PC-9 (cell line): ENCODE results near the gene OR56A5. TPM values are rescaled to one million over a fixed set of nuclear protein-coding genes. Genes with fewer than 3 reads are reported as not detected.

Experiments used
- BruUV-seq: library from RNA; stranded (reverse); fragments of 400-500 nt; replicated peaks from 2 replicates; lab custom pipeline; 2021; lab: Mats Ljungman, UMichigan
- CTCF ChIA-PET: fragments of 300-600 bp; sonication (Branson Sonifier 250); formaldehyde crosslinking; loops from one replicate; lab custom pipeline; 2022; ENCODE audit warnings: antibody characterized with exemption; lab: Charles Lee
- POLR2A ChIA-PET: fragments of 300-600 bp; sonication (Branson Sonifier 250); formaldehyde crosslinking; loops from one replicate; lab custom pipeline; 2022; ENCODE audit warnings: antibody characterized with exemption; ENCODE audit not compliant: unreplicated experiment; lab: Charles Lee
- DNase-seq, 2 experiments: peaks; one replicate each; pipeline versions ENCODE4 v3.0.0 to v3.0.0-alpha.2; 2015 to 2022; ENCODE audit warnings: mixed read lengths in 1 of 2
- H2AFZ ChIP-seq: fragments of 200-600 bp; sonication (generic); 2 replicates; pipeline ENCODE4 v1.8.1; 2017; ENCODE audit warnings: antibody characterized with exemption
- H3F3A ChIP-seq: fragments of 200-600 bp; sonication (generic); 2 replicates; pipeline ENCODE4 v1.8.1; 2017; ENCODE audit warnings: antibody characterized with exemption, mild to moderate bottlenecking, low read depth; ENCODE audit not compliant: insufficient read depth
- H3K27ac ChIP-seq: fragments of 200-600 bp; sonication (generic); 2 replicates; pipeline ENCODE4 v1.6.1; 2016; ENCODE audit warnings: mixed run types
- H3K27me3 ChIP-seq: fragments of 200-600 bp; sonication (generic); 2 replicates; pipeline ENCODE4 v1.6.1; 2016; ENCODE audit warnings: low read depth, mixed run types; ENCODE audit not compliant: insufficient read depth
- H3K36me3 ChIP-seq: fragments of 200-600 bp; sonication (generic); 2 replicates; pipeline ENCODE4 v1.6.1; 2016; ENCODE audit warnings: low read depth, mixed run types
- H3K4me1 ChIP-seq: fragments of 200-600 bp; sonication (generic); replicated peaks from 2 replicates; pipeline ENCODE4 v1.6.1; 2016; ENCODE audit warnings: mixed run types; ENCODE audit not compliant: insufficient read depth
- H3K4me2 ChIP-seq: fragments of 200-600 bp; sonication (generic); 2 replicates; pipeline ENCODE4 v1.6.1; 2017; ENCODE audit warnings: mixed run types
- H3K4me3 ChIP-seq: fragments of 200-600 bp; sonication (generic); 2 replicates; pipeline ENCODE4 v1.6.1; 2016; ENCODE audit warnings: mixed run types
- H3K79me2 ChIP-seq: fragments of 200-600 bp; sonication (generic); 2 replicates; pipeline ENCODE4 v1.6.1; 2017; ENCODE audit warnings: low read depth, mixed run types
- H3K9me2 ChIP-seq: fragments of 200-600 bp; sonication (generic); 2 replicates; pipeline ENCODE4 v1.8.1; 2017; ENCODE audit warnings: mild to moderate bottlenecking; ENCODE audit not compliant: insufficient read depth
- H3K9me3 ChIP-seq: fragments of 200-600 bp; sonication (generic); 2 replicates; pipeline ENCODE4 v1.8.1; 2016; ENCODE audit warnings: low read depth; ENCODE audit not compliant: insufficient read depth
- H4K20me1 ChIP-seq: fragments of 200-600 bp; sonication (generic); 2 replicates; pipeline ENCODE4 v1.8.1; 2017; ENCODE audit not compliant: insufficient read depth
- EZH2 ChIP-seq: fragments of 200-600 bp; sonication (generic); IDR thresholded peaks from 2 replicates; pipeline ENCODE4 v1.8.0; 2017; ENCODE audit warnings: antibody characterized with exemption, low read depth
- intact Hi-C: fragments of 100-400 bp; cut with micrococcal nuclease; formaldehyde crosslinking; loops from one replicate; pipeline ENCODE4 v1.10.0; 2022; ENCODE audit not compliant: unreplicated experiment
- total RNA-seq: library from RNA; stranded (reverse); gene quantifications from 2 replicates; pipeline ENCODE4 v1.2.3, GENCODE V29; 2021
- TF ChIP-seq, protein P1 (sequence below): fragments of 200-600 bp; sonication (generic); conservative IDR thresholded peaks from 2 replicates; pipeline ENCODE4 v1.6.1; 2017; ENCODE audit warnings: mixed run types, antibody characterized with exemption, mild to moderate bottlenecking, moderate library complexity

Gene OR56A5
- total RNA-seq, 1 experiment from 2014 or later, result not detected

DNA sequence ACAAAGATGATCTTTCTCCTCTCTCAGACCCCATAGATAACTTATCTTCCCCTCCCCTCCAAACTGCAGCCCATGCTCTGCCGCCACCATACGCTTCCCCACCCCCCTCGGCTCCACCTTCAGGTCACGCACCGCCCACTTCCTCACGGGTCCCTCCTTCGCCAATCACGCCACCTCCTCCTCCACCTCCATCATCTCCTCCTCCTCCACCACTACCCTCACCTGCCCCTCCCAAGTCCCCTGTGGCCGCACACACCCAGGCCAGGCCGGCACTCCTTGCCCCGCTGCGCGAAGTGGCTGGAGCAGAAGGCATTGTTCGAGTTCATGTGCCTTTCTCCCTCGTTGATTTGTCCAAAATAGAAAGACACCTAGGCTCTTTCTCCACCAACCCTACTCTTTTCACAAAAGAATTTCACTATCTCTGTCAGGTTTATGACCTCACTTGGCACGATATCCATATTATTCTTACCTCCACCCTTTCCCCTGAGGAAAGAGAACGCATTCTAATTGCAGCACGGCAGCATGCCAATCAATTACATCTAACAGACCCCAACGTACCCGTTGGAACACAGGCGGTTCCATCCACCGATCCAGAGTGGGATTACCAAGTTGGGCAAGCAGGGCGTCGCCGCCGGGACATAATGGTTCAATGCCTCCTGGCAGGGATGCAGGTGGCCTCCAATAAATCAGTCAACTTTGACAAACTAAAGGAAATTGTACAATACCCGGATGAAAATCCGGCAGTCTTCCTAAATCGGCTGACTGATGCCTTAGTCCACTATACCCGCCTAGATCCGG, 38.5 kb downstream of the OR56A5 start:
- H3K4me3 ChIP-seq, result no peak overlapping the region
- no TSS peak for BruUV-seq
- CTCF ChIA-PET, result no interaction called here
- H3F3A ChIP-seq, result no peaks in the 10 kb centered on the region
- H3K9me2 ChIP-seq, result no peaks in the 10 kb centered on the region
- no peak for DNase-seq
- TF ChIP-seq, protein P1, sequence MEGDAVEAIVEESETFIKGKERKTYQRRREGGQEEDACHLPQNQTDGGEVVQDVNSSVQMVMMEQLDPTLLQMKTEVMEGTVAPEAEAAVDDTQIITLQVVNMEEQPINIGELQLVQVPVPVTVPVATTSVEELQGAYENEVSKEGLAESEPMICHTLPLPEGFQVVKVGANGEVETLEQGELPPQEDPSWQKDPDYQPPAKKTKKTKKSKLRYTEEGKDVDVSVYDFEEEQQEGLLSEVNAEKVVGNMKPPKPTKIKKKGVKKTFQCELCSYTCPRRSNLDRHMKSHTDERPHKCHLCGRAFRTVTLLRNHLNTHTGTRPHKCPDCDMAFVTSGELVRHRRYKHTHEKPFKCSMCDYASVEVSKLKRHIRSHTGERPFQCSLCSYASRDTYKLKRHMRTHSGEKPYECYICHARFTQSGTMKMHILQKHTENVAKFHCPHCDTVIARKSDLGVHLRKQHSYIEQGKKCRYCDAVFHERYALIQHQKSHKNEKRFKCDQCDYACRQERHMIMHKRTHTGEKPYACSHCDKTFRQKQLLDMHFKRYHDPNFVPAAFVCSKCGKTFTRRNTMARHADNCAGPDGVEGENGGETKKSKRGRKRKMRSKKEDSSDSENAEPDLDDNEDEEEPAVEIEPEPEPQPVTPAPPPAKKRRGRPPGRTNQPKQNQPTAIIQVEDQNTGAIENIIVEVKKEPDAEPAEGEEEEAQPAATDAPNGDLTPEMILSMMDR, result no peak
- TF ChIP-seq EZH2, result no peak
- H3K4me2 ChIP-seq, result no peak overlapping the region
- no peaks in the 10 kb centered on the region for H3K36me3 ChIP-seq
- no peak overlapping the region for H3K27ac ChIP-seq
- H2AFZ ChIP-seq, result no peak overlapping the region
- H3K9me3 ChIP-seq, result no peaks in the 10 kb centered on the region
- POLR2A ChIA-PET, result no interaction called here
- no peaks in the 10 kb centered on the region for H4K20me1 ChIP-seq
- peaks cover 12% of the 10 kb centered on the region for H3K27me3 ChIP-seq
- H3K4me1 ChIP-seq, result no peaks in the 10 kb centered on the region
- intact Hi-C loops, result no loop called here
- H3K79me2 ChIP-seq, result no peaks in the 10 kb centered on the region

DNA sequence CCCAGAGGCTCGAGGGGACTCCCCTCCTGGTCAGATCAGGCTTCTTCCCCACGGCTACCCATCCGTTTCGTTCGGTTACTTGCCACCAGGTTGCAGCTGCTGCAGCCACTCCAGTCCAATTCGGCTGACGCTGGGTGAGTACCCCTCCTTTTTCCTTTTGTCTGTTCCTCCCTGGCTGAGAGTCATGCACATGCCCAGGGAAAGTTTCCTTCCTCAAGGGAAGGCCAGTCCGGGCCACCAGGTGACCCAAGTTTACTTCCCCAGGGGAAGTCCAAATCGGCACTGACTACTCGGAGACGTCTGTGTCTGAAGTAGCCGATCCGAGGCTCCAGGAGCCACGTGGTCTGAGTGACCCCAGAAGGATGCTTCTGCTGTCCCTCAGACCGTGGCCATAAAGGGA, 39.5 kb downstream of the OR56A5 start:
- no peaks in the 10 kb centered on the region for H3K9me2 ChIP-seq
- H3K4me2 ChIP-seq, result no peak overlapping the region
- no peaks in the 10 kb centered on the region for H3K4me1 ChIP-seq
- POLR2A ChIA-PET, result no interaction called here
- no peak for TF ChIP-seq EZH2
- TF ChIP-seq, protein P1, result no peak
- no peak overlapping the region for H3K27ac ChIP-seq
- no peak overlapping the region for H3K4me3 ChIP-seq
- no peaks in the 10 kb centered on the region for H4K20me1 ChIP-seq
- BruUV-seq, result no TSS peak
- H3K9me3 ChIP-seq, result no peaks in the 10 kb centered on the region
- no peaks in the 10 kb centered on the region for H3K79me2 ChIP-seq
- H3K27me3 ChIP-seq, result peaks cover 12% of the 10 kb centered on the region
- no peak for DNase-seq
- intact Hi-C loops, result no loop called here
- no peak overlapping the region for H2AFZ ChIP-seq
- H3F3A ChIP-seq, result no peaks in the 10 kb centered on the region
- no peaks in the 10 kb centered on the region for H3K36me3 ChIP-seq
- CTCF ChIA-PET, result no interaction called here

DNA sequence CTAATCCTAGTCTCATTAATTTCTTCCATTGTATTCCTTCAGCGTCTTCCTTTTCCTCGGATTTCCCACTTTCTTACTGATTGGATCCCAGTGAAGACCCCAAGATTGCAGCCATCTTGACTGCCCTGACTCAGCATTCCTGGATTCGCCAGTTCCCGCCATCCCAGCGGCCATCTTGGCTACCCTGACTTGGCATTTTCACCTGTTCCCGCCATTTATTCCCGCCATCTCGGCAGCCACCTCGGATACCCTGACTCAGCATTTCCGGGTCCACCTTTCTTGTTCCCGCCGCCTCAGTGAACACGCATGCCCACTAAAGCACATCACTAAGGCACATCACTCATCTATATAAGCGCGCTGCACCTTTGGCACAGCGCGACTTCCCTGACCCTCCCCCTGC, 40.0 kb downstream of the OR56A5 start:
- intact Hi-C loops, result no loop called here
- Histone ChIP-seq H3F3A (no peaks in the 10 kb centered on the region), H3K4me1 (no peaks in the 10 kb centered on the region), H3K9me3 (no peaks in the 10 kb centered on the region), H3K79me2 (no peaks in the 10 kb centered on the region), H2AFZ (no peak overlapping the region), H3K4me3 (no peak overlapping the region), H3K27ac (no peak overlapping the region), H4K20me1 (no peaks in the 10 kb centered on the region), H3K9me2 (no peaks in the 10 kb centered on the region), H3K27me3 (peaks cover 8% of the 10 kb centered on the region), H3K4me2 (no peak overlapping the region), H3K36me3 (no peaks in the 10 kb centered on the region)
- ChIA-PET POLR2A (no interaction called here), CTCF (no interaction called here)
- BruUV-seq, result no TSS peak
- TF ChIP-seq EZH2, result no peak
- TF ChIP-seq, protein P1, result no peak
- DNase-seq, result no peak
